NCI-H146 (cell line): ENCODE data around the gene STBD1.
"Not testable (repeated sequence)": the region's sequence is repeated elsewhere in the genome, so short reads cannot be mapped to it uniquely, and the experiment has no call there.

Source experiments
- DNase-seq: peaks from one replicate; lab custom pipeline; 2025; lab: John Stamatoyannopoulos, UW

Gene STBD1

GRCh38 chr4:76305971-76306881 lies at the start of gene STBD1:
STBD1 (plus strand) TSS chr4:76306733; CDS start chr4:76306770, 37 bp downstream.
- peak; percentile 87 for DNase-seq

GRCh38 chr4:76256968-76257367 lies 49.6 kb upstream of the STBD1 start:
- DNase-seq, result no peak

- no peak for DNase-seq
Measured at GRCh38 chr4:76257824-76258223, 48.7 kb upstream of the STBD1 start.

- no peak for DNase-seq
Measured at GRCh38 chr4:76260571-76260970, 46.0 kb upstream of the STBD1 start.

- DNase-seq, result no peak
Measured at GRCh38 chr4:76265631-76266218, 40.8 kb upstream of the STBD1 start.

GRCh38 chr4:76266627-76267026 lies 39.9 kb upstream of the STBD1 start:
- no peak for DNase-seq

- DNase-seq, result no peak
Measured at GRCh38 chr4:76267811-76268210, 38.7 kb upstream of the STBD1 start.

GRCh38 chr4:76270244-76271175 lies 36.0 kb upstream of the STBD1 start:
- DNase-seq, result no peak

- DNase-seq, result no peak
Measured at GRCh38 chr4:76271248-76271647, 35.3 kb upstream of the STBD1 start.

GRCh38 chr4:76272073-76272472 lies 34.5 kb upstream of the STBD1 start:
- DNase-seq, result no peak

- DNase-seq, result no peak
Measured at GRCh38 chr4:76272582-76272981, 34.0 kb upstream of the STBD1 start.

GRCh38 chr4:76272999-76273398 lies 33.5 kb upstream of the STBD1 start:
- no peak for DNase-seq

GRCh38 chr4:76275486-76276124 lies 30.9 kb upstream of the STBD1 start:
- no peak for DNase-seq

GRCh38 chr4:76276813-76277212 lies 29.7 kb upstream of the STBD1 start:
- no peak for DNase-seq

- DNase-seq, result no peak
Measured at GRCh38 chr4:76277667-76278066, 28.9 kb upstream of the STBD1 start.

- no peak for DNase-seq
Measured at GRCh38 chr4:76278583-76278982, 27.9 kb upstream of the STBD1 start.

- DNase-seq, result no peak
Measured at GRCh38 chr4:76279462-76279861, 27.1 kb upstream of the STBD1 start.

GRCh38 chr4:76280488-76281441 lies 25.8 kb upstream of the STBD1 start:
- DNase-seq, result no peak

- not testable (repeated sequence) for DNase-seq
Measured at GRCh38 chr4:76281594-76281993, 24.9 kb upstream of the STBD1 start.

- no peak for DNase-seq
Measured at GRCh38 chr4:76282941-76283689, 23.4 kb upstream of the STBD1 start.
